K562 (cell line): ENCODE measurements around the gene ATF5.

Source experiments
- BRCA1 ChIP-seq, 2 experiments: fragments of 450-650 bp in 1 of 2; sonication (generic) in 1 of 2; formaldehyde crosslinking in 1 of 2; IDR thresholded peaks; 2 replicates each; pipeline versions ENCODE4 v1.5.0 to v1.6.1; 2017 to 2020; ENCODE audit warnings: mild to moderate bottlenecking in 1 of 2, missing genetic modification reagents in 1 of 2
- CREB5 ChIP-seq: fragments of 250-450 bp; sonication (Bioruptor Pico); IDR thresholded peaks from 2 replicates; pipeline ENCODE4 v1.5.0; 2020; ENCODE audit warnings: mild to moderate bottlenecking
- DNMT1 ChIP-seq: fragments of 450-650 bp; IDR thresholded peaks from 2 replicates; pipeline ENCODE4 v1.6.1; 2016; ENCODE audit warnings: antibody characterized with exemption, mild to moderate bottlenecking
- ETV5 ChIP-seq: sonication (generic); formaldehyde crosslinking; IDR thresholded peaks from 2 replicates; pipeline ENCODE4 v1.4.0; 2020; ENCODE audit warnings: low read depth, mild to moderate bottlenecking, missing genetic modification reagents
- FOXP1 ChIP-seq: sonication (generic); formaldehyde crosslinking; IDR thresholded peaks from 2 replicates; pipeline ENCODE4 v1.8.0; 2022; ENCODE audit warnings: mild to moderate bottlenecking, missing genetic modification reagents
- MAX ChIP-seq: sonication (generic); formaldehyde crosslinking; IDR thresholded peaks from 2 replicates; pipeline ENCODE4 v1.9.0; 2022; ENCODE audit warnings: mild to moderate bottlenecking, missing genetic modification reagents
- NFATC3 ChIP-seq: fragments of 450-650 bp; IDR thresholded peaks from 2 replicates; pipeline ENCODE4 v1.6.1; 2017; ENCODE audit warnings: mild to moderate bottlenecking
- POLR2AphosphoS5 ChIP-seq: IDR thresholded peaks from 2 replicates; pipeline ENCODE4 v1.6.1; 2011; ENCODE audit warnings: mild to moderate bottlenecking, low read depth, low read length, moderate library complexity; ENCODE audit not compliant: control insufficient read depth, insufficient read depth
- REST ChIP-seq, 2 experiments: fragments of 450-650 bp; formaldehyde crosslinking in 1 of 2; IDR thresholded peaks; 2 replicates each; pipeline versions ENCODE4 v1.4.0 to v1.6.1; 2014 to 2020; ENCODE audit warnings: mild to moderate bottlenecking in 2 of 2, borderline replicate concordance in 1 of 2, low read depth in 1 of 2
- SIN3A ChIP-seq, 2 experiments: fragments of 150-350 bp in 1 of 2; IDR thresholded peaks; 2 replicates each; pipeline ENCODE4 v1.6.1; 2011 to 2016; ENCODE audit warnings: borderline replicate concordance in 2 of 2, low read depth in 2 of 2, low read length in 2 of 2, mild to moderate bottlenecking in 2 of 2, moderate library complexity in 2 of 2; ENCODE audit not compliant: control insufficient read depth in 1 of 2
- SP1 ChIP-seq: sonication (generic); formaldehyde crosslinking; IDR thresholded peaks from 2 replicates; pipeline ENCODE4 v1.8.1; 2022; ENCODE audit warnings: mild to moderate bottlenecking, missing genetic modification reagents
- TCF7L2 ChIP-seq: fragments of 150-350 bp; IDR thresholded peaks from 2 replicates; pipeline ENCODE4 v1.6.1; 2016; ENCODE audit warnings: low read depth, mild to moderate bottlenecking, low read length, moderate library complexity
- ZNF274 ChIP-seq: IDR thresholded peaks from 2 replicates; pipeline ENCODE4 v1.6.1; 2011; ENCODE audit warnings: low read depth, mild to moderate bottlenecking, low read length, moderate library complexity, borderline replicate concordance
- ZNF561 ChIP-seq: fragments of 450-650 bp; formaldehyde crosslinking; conservative IDR thresholded peaks from 2 replicates; pipeline ENCODE4 v1.4.0; 2020; ENCODE audit warnings: mild to moderate bottlenecking, moderate library complexity

GRCh38 chr19:49908480-49909420 lies 20.3 kb upstream of the ATF5 start:
- TF ChIP-seq BRCA1 (IDR thresholded peaks at IDR 0.05) (no peak), BRCA1 (CRISPR knock-in tag; IDR thresholded peaks at IDR 0.05) (no peak), ZNF274 (no peak), SIN3A (IDR thresholded peaks at IDR 0.05; ENCODE audit: borderline replicate concordance in 2 of 2, control insufficient read depth in 1 of 2, low read depth in 2 of 2, low read length in 2 of 2) (no peak), SP1 (CRISPR knock-in tag) (no peak), REST (IDR thresholded peaks at IDR 0.05; ENCODE audit: borderline replicate concordance) (no peak), REST (CRISPR knock-in tag; IDR thresholded peaks at IDR 0.05; ENCODE audit: low read depth) (no peak), MAX (no peak; the same call in 1 of the 2 replicates), CREB5 (CRISPR knock-in tag) (no peak), NFATC3 (no peak), FOXP1 (CRISPR knock-in tag) (no peak), TCF7L2 (no peak), DNMT1 (no peak), ZNF561 (CRISPR knock-in tag) (no peak), POLR2AphosphoS5 (no peak), ETV5 (CRISPR knock-in tag) (no peak)
